Endothelial cell of umbilical vein (primary cell): ENCODE results near the gene HYAL2. TPM values are rescaled to one million over a fixed set of nuclear protein-coding genes. Genes with fewer than 3 reads are reported as not detected.

Source experiments
- BruUV-seq: library from RNA; stranded (reverse); fragments of 400-500 nt; replicated peaks from 2 replicates; lab custom pipeline; 2021; lab: Mats Ljungman, UMichigan
- CTCF ChIA-PET: fragments of 300-600, 350-600 bp; sonication (Branson Sonifier 250); formaldehyde crosslinking; loops from one replicate; lab custom pipeline; 2021; ENCODE audit warnings: antibody characterized with exemption, inconsistent platforms; lab: Charles Lee
- POLR2A ChIA-PET: fragments of 300-600, 350-600 bp; sonication (Branson Sonifier 250); formaldehyde crosslinking; loops from one replicate; lab custom pipeline; 2021; ENCODE audit warnings: antibody characterized with exemption, inconsistent platforms; lab: Charles Lee
- DNase-seq: peaks from one replicate; pipeline ENCODE4 v3.0.0-alpha.2; 2011; ENCODE audit warnings: low read depth, low spot score
- FAIRE-seq: peaks from 2 replicates; lab custom pipeline; 2011; peaks lifted over from hg19 to GRCh38; lab: Jason Lieb, UNC
- H2AFZ ChIP-seq: 2 replicates; pipeline ENCODE4 v1.6.0; 2012; ENCODE audit warnings: low read depth, low read length, control low read depth, inconsistent platforms
- H3K27ac ChIP-seq: 2 replicates; pipeline ENCODE4 v1.5.1; 2011; ENCODE audit warnings: low read depth, mild to moderate bottlenecking, control low read depth, low read length, moderate library complexity; ENCODE audit not compliant: insufficient read depth
- H3K27me3 ChIP-seq, 2 experiments: 2 replicates each; pipeline versions ENCODE4 v1.6.0 to v1.6.1; 2011; ENCODE audit warnings: low read length in 2 of 2, mixed read lengths in 1 of 2; ENCODE audit not compliant: control insufficient read depth in 2 of 2, insufficient read depth in 2 of 2
- H3K36me3 ChIP-seq, 2 experiments: 2 replicates in 1 of 2; 3 replicates in 1 of 2; pipeline ENCODE4 v1.5.1; 2011; ENCODE audit warnings: low read length in 2 of 2, mild to moderate bottlenecking in 1 of 2, moderate library complexity in 1 of 2; ENCODE audit not compliant: control insufficient read depth in 2 of 2, insufficient read depth in 2 of 2; ENCODE audit errors: extremely low read depth in 1 of 2
- H3K4me1 ChIP-seq: 3 replicates; pipeline ENCODE4 v1.5.1; 2011; ENCODE audit warnings: mild to moderate bottlenecking, low read length; ENCODE audit not compliant: control insufficient read depth, insufficient read depth; ENCODE audit errors: extremely low read depth
- H3K4me2 ChIP-seq: 2 replicates; pipeline ENCODE4 v1.6.1; 2011; ENCODE audit warnings: low read length, control low read depth, mixed read lengths; ENCODE audit not compliant: insufficient read depth
- H3K4me3 ChIP-seq, 3 experiments: fragments of 200-600 bp in 1 of 3; sonication (generic), shearing (Covaris generic) in 1 of 3; replicated peaks in 1 of 3; 2 replicates each; pipeline ENCODE4 v1.5.1; 2011 to 2016; ENCODE audit warnings: control low read depth in 3 of 3, low read length in 3 of 3, mild to moderate bottlenecking in 2 of 3, inconsistent platforms in 1 of 3, low read depth in 1 of 3, moderate library complexity in 1 of 3; ENCODE audit not compliant: insufficient read depth in 1 of 3
- H3K79me2 ChIP-seq: 2 replicates; pipeline ENCODE4 v1.6.0; 2012; ENCODE audit warnings: low read length, inconsistent platforms; ENCODE audit not compliant: control insufficient read depth, insufficient read depth
- H3K9ac ChIP-seq: replicated peaks from 2 replicates; pipeline ENCODE3; 2011; ENCODE audit warnings: low read length, control low read depth; ENCODE audit not compliant: insufficient read depth; ENCODE audit errors: extremely low read depth
- H3K9me1 ChIP-seq: replicated peaks from 3 replicates; pipeline ENCODE4 v1.6.0; 2011; ENCODE audit warnings: mild to moderate bottlenecking, low read length; ENCODE audit not compliant: control insufficient read depth, insufficient read depth; ENCODE audit errors: extremely low read depth
- H3K9me3 ChIP-seq: replicated peaks from 2 replicates; pipeline ENCODE4 v1.5.1; 2012; ENCODE audit warnings: low read length, inconsistent platforms; ENCODE audit not compliant: control insufficient read depth, insufficient read depth
- H4K20me1 ChIP-seq: replicated peaks from 2 replicates; pipeline ENCODE3; 2011; ENCODE audit warnings: mild to moderate bottlenecking, low read length; ENCODE audit not compliant: control insufficient read depth, insufficient read depth; ENCODE audit errors: extremely low read depth
- CTCF ChIP-seq, 2 donors: IDR thresholded peaks; 1 replicate in 1 of 2; 2 replicates in 1 of 2; pipeline ENCODE4 v1.5.1; 2011; ENCODE audit warnings: low read length in 2 of 2, mild to moderate bottlenecking in 2 of 2, moderate library complexity in 2 of 2, control low read depth in 1 of 2, inconsistent platforms in 1 of 2, low read depth in 1 of 2; ENCODE audit not compliant: insufficient read depth in 1 of 2; ENCODE audit errors: extremely low read depth in 1 of 2
- EZH2 ChIP-seq: IDR thresholded peaks from 2 replicates; pipeline ENCODE4 v1.6.1; 2012; ENCODE audit warnings: borderline replicate concordance, low read depth, mild to moderate bottlenecking, moderate library complexity, low read length, inconsistent platforms; ENCODE audit not compliant: severe bottlenecking
- FOS ChIP-seq: IDR thresholded peaks from 2 replicates; pipeline ENCODE4 v1.6.1; 2011; ENCODE audit warnings: mild to moderate bottlenecking, low read length, moderate library complexity, borderline replicate concordance; ENCODE audit not compliant: insufficient read depth
- GATA2 ChIP-seq: IDR thresholded peaks from 2 replicates; pipeline ENCODE4 v1.7.0; 2011; ENCODE audit warnings: low read depth, mild to moderate bottlenecking, moderate library complexity, mixed read lengths, low read length; ENCODE audit not compliant: insufficient read length, insufficient read depth
- JUN ChIP-seq: IDR thresholded peaks from 2 replicates; pipeline ENCODE4 v1.6.1; 2011; ENCODE audit warnings: borderline replicate concordance, low read depth; ENCODE audit not compliant: insufficient read length, insufficient read depth
- MAX ChIP-seq: IDR thresholded peaks from 2 replicates; pipeline ENCODE4 v1.6.1; 2011; ENCODE audit not compliant: insufficient read depth, insufficient read length
- MYC ChIP-seq: IDR thresholded peaks from one replicate; pipeline ENCODE4 v1.6.1; 2011; ENCODE audit warnings: mild to moderate bottlenecking, low read depth, low read length
- POLR2A ChIP-seq: IDR thresholded peaks from 2 replicates; pipeline ENCODE4 v1.6.1; 2012; ENCODE audit warnings: low read depth, mild to moderate bottlenecking, control low read depth, low read length
- POLR2AphosphoS5 ChIP-seq: IDR thresholded peaks from 2 replicates; pipeline ENCODE4 v1.6.1; 2012; ENCODE audit warnings: low read depth, mild to moderate bottlenecking, control low read depth, low read length, moderate library complexity; ENCODE audit not compliant: insufficient read depth
- dilution Hi-C: fragments of 300-500 bp; cut with MboI; formaldehyde crosslinking; loops from one replicate; pipeline ENCODE4 v1.15.0; 2019; ENCODE audit warnings: low sequenced_read_pairs; ENCODE audit not compliant: extremely low pct_ligation_motif_present
- intact Hi-C: fragments of 100-400 bp; cut with micrococcal nuclease; formaldehyde crosslinking; loops from one replicate; pipeline ENCODE4 v1.10.0; 2022
- polyA plus RNA-seq, 4 experiments: library from polyadenylated mRNA; depleted of rRNA in 3 of 4; stranded (reverse) in 3 of 4; unstranded in 1 of 4; fragments of >200 nt; gene quantifications; 2 replicates each; pipeline versions ENCODE4 v1.2.1 to v1.2.3, GENCODE V29; 2011 to 2012; ENCODE audit warnings: missing spikeins in 1 of 4
- total RNA-seq: library from RNA; stranded (reverse); gene quantifications from 2 replicates; pipeline ENCODE4 v1.2.3, GENCODE V29; 2021

The HYAL2 gene
- total and polyA plus RNA-seq, 2 donors (not counting 3 experiments of a cell fraction or from before 2014, with no cell fraction given): 266 to 970 TPM

- intact Hi-C loops: no loop called here
- TF ChIP-seq POLR2A (no peak), POLR2AphosphoS5 (no peak), JUN (no peak), EZH2 (no peak), CTCF (IDR thresholded peaks at IDR 0.05; ENCODE audit: extremely low read depth in 1 of 2, insufficient read depth in 1 of 2, low read depth in 1 of 2, low read length in 2 of 2) (no peak), GATA2 (no peak), FOS (no peak), MYC (no peak), MAX (no peak)
- peaks cover 18 to 24% of the 10 kb centered on the region in 2 experiments for H3K27me3 ChIP-seq
- peaks cover 2% of the 10 kb centered on the region for H3K4me1 ChIP-seq
- no peaks in the 10 kb centered on the region for H4K20me1 ChIP-seq
- H3K4me3 ChIP-seq: no peak overlapping the region
- CTCF ChIA-PET: interaction anchor here (0.6 to 4.9 kb wide), 3 partner anchors 15 to 47 kb away, joined by 3 to 47 read pairs (median 3); partner anchors contain the start of gene HYAL2
- no peaks in the 10 kb centered on the region for H3K9me3 ChIP-seq
- H3K27ac ChIP-seq: no peak overlapping the region
- no peak for DNase-seq
- H3K9me1 ChIP-seq: no peaks in the 10 kb centered on the region
- no peaks in the 10 kb centered on the region for H3K79me2 ChIP-seq
- no peak for FAIRE-seq
- POLR2A ChIA-PET: no interaction called here
- H2AFZ ChIP-seq: no peak overlapping the region
- no peaks in the 10 kb centered on the region for H3K36me3 ChIP-seq
- BruUV-seq: no TSS peak
- no peak overlapping the region for H3K4me2 ChIP-seq
- dilution Hi-C loops: no loop called here
- no peak overlapping the region for H3K9ac ChIP-seq
Observed at GRCh38 chr3:50276762-50277101, 45.8 kb downstream of the HYAL2 start.
